Adrenal gland (tissue), 12 donors: Measurements from ENCODE around the gene FGGY. TPM values are rescaled to one million over a fixed set of nuclear protein-coding genes. Genes with fewer than 3 reads are reported as not detected.

Experiments used
- DNase-seq, 7 donors: peaks; one replicate each; pipeline ENCODE4 v3.0.0-alpha.2; 2019 to 2020
- H3K27ac ChIP-seq, 5 donors: fragments of 200-600 bp; sonication (generic) in 4 of 5; 1 replicate in 3 of 5; 2 replicates in 2 of 5; pipeline versions ENCODE4 v1.5.1 to v1.8.0; 2016 to 2020; ENCODE audit warnings: mild to moderate bottlenecking in 1 of 5
- H3K27me3 ChIP-seq: fragments of 200-600 bp; 2 replicates; pipeline ENCODE4 v1.8.0; 2021
- H3K36me3 ChIP-seq, 2 donors: fragments of 200-600 bp; replicated peaks in 1 of 2; 1 replicate in 1 of 2; 2 replicates in 1 of 2; pipeline versions ENCODE4 v1.5.1 to v1.8.0; 2018 to 2022
- H3K4me1 ChIP-seq, 2 donors: fragments of 200-600 bp; replicated peaks in 1 of 2; 1 replicate in 1 of 2; 2 replicates in 1 of 2; pipeline versions ENCODE4 v1.5.1 to v1.8.0; 2018 to 2021
- H3K4me3 ChIP-seq, 4 donors: fragments of 200-600 bp; sonication (generic) in 3 of 4; one replicate each; pipeline ENCODE4 v1.5.1; 2016 to 2018
- H3K9me3 ChIP-seq, 3 donors: fragments of 200-600 bp; sonication (generic) in 1 of 3; replicated peaks in 1 of 3; 1 replicate in 2 of 3; 2 replicates in 1 of 3; pipeline versions ENCODE4 v1.5.1 to v1.8.0; 2016 to 2021
- POLR2A ChIP-seq, 2 donors: fragments of 450-650 bp; IDR thresholded peaks; one replicate each; pipeline ENCODE4 v1.6.1; 2017; ENCODE audit warnings: antibody characterized with exemption in 2 of 2, mild to moderate bottlenecking in 2 of 2, moderate library complexity in 1 of 2
- WGBS, 4 donors: extraction: QIAGEN DNeasy Blood & Tissue Kit in 2 of 4; methylation state at CpG; one replicate each; pipeline versions ENCODE4 v1.1.5 to v1.1.7; 2013 to 2017; 5-methylcytosine and 5-hydroxymethylcytosine counted together
- intact Hi-C, 2 donors: fragments of 100-400 bp; cut with DNase I; formaldehyde crosslinking; loops; one replicate each; pipeline versions ENCODE4 v1.14.1 to v1.15.0; 2022 to 2023
- polyA plus RNA-seq, 3 donors: library from polyadenylated mRNA; stranded (reverse); fragments of 200-250 nt in 2 of 3; fragments of 350-450 nt in 1 of 3; fragmentation: Illumina TruSeq in 1 of 3; extraction: RNeasy Lipid Tissue Mini Kit (QIAGEN cat#74804) in 1 of 3; gene quantifications; one replicate each; pipeline ENCODE4 v1.2.3, GENCODE V29; 2013 to 2014
- total RNA-seq, 9 donors: library from RNA; depleted of rRNA in 4 of 9; stranded (reverse); fragments of >200 nt in 4 of 9; fragments of 120-200 nt in 1 of 9; fragmentation: NEBNext Ultra II Directional in 1 of 9; extraction: Animal tissue kit (Norgen Biotek cat#: 25700) in 1 of 9; gene quantifications; one replicate each; pipeline versions ENCODE4 v1.1.0 to v1.2.4, GENCODE V29; 2013 to 2023
- TF ChIP-seq, protein P1 (sequence below), 6 experiments: fragments of 450-650 bp in 4 of 6; fragments of 200-600 bp in 2 of 6; sonication (generic) in 1 of 6; IDR thresholded peaks; 1 replicate in 5 of 6; 2 replicates in 1 of 6; pipeline versions ENCODE4 v1.5.1 to v1.8.0; 2016 to 2021; ENCODE audit warnings: antibody characterized with exemption in 6 of 6, mild to moderate bottlenecking in 2 of 6, moderate library complexity in 1 of 6
- donor health status: healthy with polysubstance abuse.
- donor health status: Bipolar disorder and iron deficiency.
- donor health status: DM: yes; HTN: yes; CAD: no.
- donor health status: DM: no; HTN: no; CAD: no.
- donor health status: DM: no; HTN: no; CAD: no.
- donor health status: DM: yes; HTN: yes; CAD: no.

Gene FGGY
- total and polyA plus RNA-seq, 12 donors: 7.4 to 75.5 (median 35.0) TPM

DNA sequence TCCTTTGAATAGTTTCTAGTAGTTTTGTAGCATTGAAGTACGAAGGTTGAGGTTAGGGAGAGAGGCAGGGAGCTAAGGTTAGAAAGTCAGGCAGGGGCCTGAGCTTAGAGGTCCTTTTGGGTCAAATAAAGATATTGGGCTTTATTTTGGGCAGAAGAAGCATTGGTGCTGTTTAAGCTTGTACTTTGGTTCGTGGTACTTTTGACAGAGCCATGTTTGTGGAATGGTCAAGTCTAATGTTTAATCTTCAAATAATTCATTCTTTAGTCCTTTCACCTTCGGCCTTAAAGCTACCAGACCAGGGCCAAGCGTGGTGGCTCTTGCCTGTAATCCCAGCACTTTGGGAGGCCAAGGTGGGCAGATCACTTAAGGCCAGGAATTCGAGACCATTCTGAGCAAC lies 12.5 kb downstream of the FGGY start:
- TF ChIP-seq, protein P1, sequence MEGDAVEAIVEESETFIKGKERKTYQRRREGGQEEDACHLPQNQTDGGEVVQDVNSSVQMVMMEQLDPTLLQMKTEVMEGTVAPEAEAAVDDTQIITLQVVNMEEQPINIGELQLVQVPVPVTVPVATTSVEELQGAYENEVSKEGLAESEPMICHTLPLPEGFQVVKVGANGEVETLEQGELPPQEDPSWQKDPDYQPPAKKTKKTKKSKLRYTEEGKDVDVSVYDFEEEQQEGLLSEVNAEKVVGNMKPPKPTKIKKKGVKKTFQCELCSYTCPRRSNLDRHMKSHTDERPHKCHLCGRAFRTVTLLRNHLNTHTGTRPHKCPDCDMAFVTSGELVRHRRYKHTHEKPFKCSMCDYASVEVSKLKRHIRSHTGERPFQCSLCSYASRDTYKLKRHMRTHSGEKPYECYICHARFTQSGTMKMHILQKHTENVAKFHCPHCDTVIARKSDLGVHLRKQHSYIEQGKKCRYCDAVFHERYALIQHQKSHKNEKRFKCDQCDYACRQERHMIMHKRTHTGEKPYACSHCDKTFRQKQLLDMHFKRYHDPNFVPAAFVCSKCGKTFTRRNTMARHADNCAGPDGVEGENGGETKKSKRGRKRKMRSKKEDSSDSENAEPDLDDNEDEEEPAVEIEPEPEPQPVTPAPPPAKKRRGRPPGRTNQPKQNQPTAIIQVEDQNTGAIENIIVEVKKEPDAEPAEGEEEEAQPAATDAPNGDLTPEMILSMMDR (IDR thresholded peaks at IDR 0.05): no peak
- TF ChIP-seq POLR2A (IDR thresholded peaks at IDR 0.05): no peak
- no peaks in the 10 kb centered on the region for H3K36me3 ChIP-seq
- intact Hi-C loops: no loop called here
- H3K27ac ChIP-seq: peak overlapping the region in 3 of 5 donors; percentile 32 to 58 (median 35)
- 93 to 98% (median 96%) methylated on average over 5 of the region's 5 CpGs for WGBS, 4 donors
- no peaks in the 10 kb centered on the region for H3K27me3 ChIP-seq
- no peak overlapping the region for H3K4me3 ChIP-seq
- DNase-seq: no peak
- H3K4me1 ChIP-seq: peaks cover 18 to 22% of the 10 kb centered on the region in 2 donors
- H3K9me3 ChIP-seq: peaks cover 0 to 9% (median 8%) of the 10 kb centered on the region in 3 donors

DNA sequence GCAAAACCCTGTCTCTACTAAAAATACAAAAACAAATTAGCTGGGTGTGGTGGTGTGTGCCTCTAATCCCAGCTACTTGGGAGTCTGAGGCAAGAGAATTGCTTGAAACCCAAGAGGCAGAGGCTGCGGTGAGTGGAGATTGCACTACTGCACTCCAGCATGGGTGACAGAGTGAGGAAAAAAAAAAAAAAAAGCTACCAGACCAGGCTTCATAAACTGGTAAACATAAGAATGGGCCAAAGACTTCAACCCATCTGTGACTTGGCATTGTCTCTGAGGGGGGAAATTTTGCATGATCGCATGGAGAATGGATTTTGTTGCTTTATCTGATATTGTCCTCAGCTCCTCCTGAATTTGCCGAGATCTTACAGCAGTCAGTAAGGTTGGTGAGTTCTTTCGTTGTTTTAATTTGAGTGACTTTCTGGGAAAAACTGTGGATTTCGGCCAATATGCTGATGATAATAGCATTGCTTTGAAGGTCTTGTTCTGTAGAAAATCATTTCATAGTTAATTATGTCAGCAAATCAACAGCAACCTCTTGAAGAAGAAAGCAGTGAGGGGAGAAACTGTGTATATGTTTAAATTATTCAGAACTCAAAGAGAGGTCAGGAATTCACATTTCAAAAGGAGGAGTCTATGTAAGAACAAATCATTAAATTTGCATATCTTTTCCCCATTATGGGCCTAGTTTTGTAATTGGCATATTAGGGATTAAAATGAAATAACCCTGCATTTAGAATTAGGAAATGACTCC lies 13.1 kb downstream of the FGGY start:
- no peak for TF ChIP-seq POLR2A (IDR thresholded peaks at IDR 0.05)
- TF ChIP-seq, protein P1 (IDR thresholded peaks at IDR 0.05): no peak
- peaks cover 0 to 7% (median 3%) of the 10 kb centered on the region in 3 donors for H3K9me3 ChIP-seq
- 51 to 63% (median 61%) methylated on average over 5 of the region's 5 CpGs for WGBS, 4 donors
- no peaks in the 10 kb centered on the region for H3K27me3 ChIP-seq
- peaks cover 18 to 24% of the 10 kb centered on the region in 2 donors for H3K4me1 ChIP-seq
- intact Hi-C loops: no loop called here
- H3K27ac ChIP-seq: peak overlapping the region in 4 of 5 donors; percentile 29 to 58 (median 34)
- H3K4me3 ChIP-seq: no peak overlapping the region
- H3K36me3 ChIP-seq: no peaks in the 10 kb centered on the region
- no peak for DNase-seq

DNA sequence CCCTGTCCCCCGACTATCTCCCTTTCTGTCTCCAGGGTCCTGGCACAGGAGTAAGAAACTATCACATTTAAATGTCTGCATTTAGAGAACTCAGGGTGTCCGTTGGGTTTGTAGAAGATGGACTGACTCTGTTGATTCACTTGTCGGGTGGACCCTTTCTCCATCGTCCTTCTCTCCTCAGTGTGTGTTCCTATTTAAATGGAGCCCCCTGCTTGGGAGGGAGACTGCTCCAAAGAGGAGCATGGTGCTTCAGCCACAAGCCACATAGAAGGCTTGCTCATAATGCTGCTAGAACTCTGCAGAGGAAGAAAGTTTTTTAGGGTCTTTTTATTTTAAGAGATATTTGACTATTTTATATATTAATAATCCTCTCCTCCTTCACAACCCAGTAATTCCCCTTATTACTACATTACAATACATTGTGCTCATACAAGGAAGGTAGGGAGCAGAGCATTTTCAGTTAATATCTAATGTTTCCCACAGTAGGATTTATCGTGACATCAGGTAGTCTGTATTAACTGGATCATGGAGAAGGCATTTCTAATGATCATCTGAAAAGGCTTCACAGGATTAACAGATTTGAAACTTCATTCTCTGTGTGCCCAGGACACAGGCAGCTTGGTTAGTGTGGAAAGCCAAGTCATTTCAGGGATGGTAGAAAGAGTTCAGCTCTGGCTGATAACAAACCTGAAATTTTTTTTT lies 13.8 kb downstream of the FGGY start:
- TF ChIP-seq, protein P1 (IDR thresholded peaks at IDR 0.05): no peak
- no peak for TF ChIP-seq POLR2A (IDR thresholded peaks at IDR 0.05)
- H3K27ac ChIP-seq: no peak overlapping the region
- H3K36me3 ChIP-seq: no peaks in the 10 kb centered on the region
- intact Hi-C loops: no loop called here
- 85 to 95% (median 93%) methylated on average over 5 of the region's 5 CpGs for WGBS, 4 donors
- H3K4me3 ChIP-seq: no peak overlapping the region
- peaks cover 0 to under 1% (median 0%) of the 10 kb centered on the region in 3 donors for H3K9me3 ChIP-seq
- H3K27me3 ChIP-seq: no peaks in the 10 kb centered on the region
- DNase-seq: no peak
- H3K4me1 ChIP-seq: peaks cover 18 to 27% of the 10 kb centered on the region in 2 donors

DNA sequence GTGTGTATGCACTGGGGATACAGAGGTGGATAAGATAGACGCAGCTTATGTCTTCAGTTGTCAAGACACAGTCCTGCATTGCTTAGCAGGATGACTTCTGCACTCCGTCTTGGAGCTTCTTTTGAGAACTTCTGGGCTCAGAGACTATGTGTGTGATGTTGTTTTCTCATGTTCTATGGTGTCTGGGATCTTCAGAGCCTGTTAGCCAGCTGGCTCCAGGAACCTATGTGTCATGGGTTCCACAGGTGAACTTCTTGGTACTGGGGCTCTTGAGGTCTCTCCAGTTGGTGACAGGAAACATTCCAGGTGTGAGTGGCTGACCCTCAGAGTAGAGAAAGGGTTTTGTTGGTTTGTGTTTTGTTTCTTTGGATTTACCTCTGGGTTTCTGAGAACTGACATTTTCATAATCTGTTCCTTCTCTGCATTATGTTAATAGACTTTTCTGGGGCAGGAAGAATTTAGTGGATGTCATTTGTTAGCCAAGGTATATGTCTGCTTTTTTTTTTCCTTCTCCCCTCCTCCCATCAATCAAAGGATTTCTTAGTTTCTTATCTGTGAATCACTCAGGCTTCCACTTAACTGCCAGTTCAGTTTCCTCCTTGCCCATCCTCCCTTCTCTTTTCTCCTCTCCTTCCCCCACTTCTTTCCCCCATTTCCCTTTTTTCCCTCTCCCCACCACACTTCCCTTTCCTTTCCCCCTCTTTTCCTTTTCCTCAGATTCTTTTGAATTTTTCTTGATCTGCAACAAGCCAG lies 18.1 kb downstream of the FGGY start:
- H3K4me1 ChIP-seq: peaks cover 11 to 22% of the 10 kb centered on the region in 2 donors
- 96 to 98% (median 97%) methylated on average over 2 of the region's 2 CpGs for WGBS, 4 donors
- no peak overlapping the region for H3K4me3 ChIP-seq
- H3K36me3 ChIP-seq: no peaks in the 10 kb centered on the region
- intact Hi-C loops: no loop called here
- no peak for DNase-seq
- H3K27ac ChIP-seq: no peak overlapping the region
- TF ChIP-seq POLR2A (IDR thresholded peaks at IDR 0.05): no peak
- TF ChIP-seq, protein P1 (IDR thresholded peaks at IDR 0.05): no peak
- H3K9me3 ChIP-seq: no peaks in the 10 kb centered on the region
- no peaks in the 10 kb centered on the region for H3K27me3 ChIP-seq
